Measurements from ENCODE around the gene TAB2. TPM values are rescaled to one million over a fixed set of nuclear protein-coding genes. Genes with fewer than 3 reads are reported as not detected.

The TAB2 gene
- total RNA-seq, 1 donor from 2014 or later: 45.1 TPM

DNA sequence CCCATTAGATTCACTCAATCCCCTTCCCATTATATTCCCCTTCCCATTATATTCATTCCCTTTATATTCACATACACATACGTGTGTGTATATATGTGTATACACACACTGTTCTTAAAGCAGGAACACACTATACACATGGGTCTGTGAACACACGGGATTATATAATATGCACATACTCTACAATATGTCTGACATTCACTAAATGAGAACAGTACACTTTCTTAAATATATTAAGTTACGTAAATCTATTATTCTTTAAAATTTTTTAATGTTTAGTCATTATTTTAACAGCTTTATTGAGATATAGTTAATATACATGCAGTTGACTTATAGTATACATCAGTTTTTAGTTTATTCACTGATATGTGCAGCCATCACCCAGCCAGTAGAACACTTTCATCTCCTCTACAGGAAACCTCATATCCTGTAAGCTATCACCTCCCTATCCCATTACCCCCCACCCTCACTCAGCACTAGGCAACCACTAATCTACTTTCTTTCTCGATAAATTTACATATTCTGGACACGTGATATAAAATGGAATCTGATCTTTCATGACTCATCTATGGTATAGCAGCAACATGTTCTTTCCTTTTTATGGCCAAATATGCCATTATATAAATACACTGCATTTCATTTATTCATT is 68.6 kb downstream of the TAB2 start:
- H3K27ac Mint-ChIP-seq (ENCODE audit: unreplicated experiment): no peak overlapping the region
- peaks cover 2% of the 10 kb centered on the region for H3K9me3 Mint-ChIP-seq
- no peak overlapping the region for H3K4me3 Mint-ChIP-seq
- H3K36me3 Mint-ChIP-seq (ENCODE audit: low read depth): peaks cover 28% of the 10 kb centered on the region
- TF ChIP-seq, protein P1, sequence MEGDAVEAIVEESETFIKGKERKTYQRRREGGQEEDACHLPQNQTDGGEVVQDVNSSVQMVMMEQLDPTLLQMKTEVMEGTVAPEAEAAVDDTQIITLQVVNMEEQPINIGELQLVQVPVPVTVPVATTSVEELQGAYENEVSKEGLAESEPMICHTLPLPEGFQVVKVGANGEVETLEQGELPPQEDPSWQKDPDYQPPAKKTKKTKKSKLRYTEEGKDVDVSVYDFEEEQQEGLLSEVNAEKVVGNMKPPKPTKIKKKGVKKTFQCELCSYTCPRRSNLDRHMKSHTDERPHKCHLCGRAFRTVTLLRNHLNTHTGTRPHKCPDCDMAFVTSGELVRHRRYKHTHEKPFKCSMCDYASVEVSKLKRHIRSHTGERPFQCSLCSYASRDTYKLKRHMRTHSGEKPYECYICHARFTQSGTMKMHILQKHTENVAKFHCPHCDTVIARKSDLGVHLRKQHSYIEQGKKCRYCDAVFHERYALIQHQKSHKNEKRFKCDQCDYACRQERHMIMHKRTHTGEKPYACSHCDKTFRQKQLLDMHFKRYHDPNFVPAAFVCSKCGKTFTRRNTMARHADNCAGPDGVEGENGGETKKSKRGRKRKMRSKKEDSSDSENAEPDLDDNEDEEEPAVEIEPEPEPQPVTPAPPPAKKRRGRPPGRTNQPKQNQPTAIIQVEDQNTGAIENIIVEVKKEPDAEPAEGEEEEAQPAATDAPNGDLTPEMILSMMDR (conservative IDR thresholded peaks at IDR 0.05): no peak
- no peaks in the 10 kb centered on the region for H3K27me3 Mint-ChIP-seq (ENCODE audit: low read depth)
- no peaks in the 10 kb centered on the region for H3K4me1 Mint-ChIP-seq
- DNase-seq (ENCODE audit: low read depth, low spot score): no peak

DNA sequence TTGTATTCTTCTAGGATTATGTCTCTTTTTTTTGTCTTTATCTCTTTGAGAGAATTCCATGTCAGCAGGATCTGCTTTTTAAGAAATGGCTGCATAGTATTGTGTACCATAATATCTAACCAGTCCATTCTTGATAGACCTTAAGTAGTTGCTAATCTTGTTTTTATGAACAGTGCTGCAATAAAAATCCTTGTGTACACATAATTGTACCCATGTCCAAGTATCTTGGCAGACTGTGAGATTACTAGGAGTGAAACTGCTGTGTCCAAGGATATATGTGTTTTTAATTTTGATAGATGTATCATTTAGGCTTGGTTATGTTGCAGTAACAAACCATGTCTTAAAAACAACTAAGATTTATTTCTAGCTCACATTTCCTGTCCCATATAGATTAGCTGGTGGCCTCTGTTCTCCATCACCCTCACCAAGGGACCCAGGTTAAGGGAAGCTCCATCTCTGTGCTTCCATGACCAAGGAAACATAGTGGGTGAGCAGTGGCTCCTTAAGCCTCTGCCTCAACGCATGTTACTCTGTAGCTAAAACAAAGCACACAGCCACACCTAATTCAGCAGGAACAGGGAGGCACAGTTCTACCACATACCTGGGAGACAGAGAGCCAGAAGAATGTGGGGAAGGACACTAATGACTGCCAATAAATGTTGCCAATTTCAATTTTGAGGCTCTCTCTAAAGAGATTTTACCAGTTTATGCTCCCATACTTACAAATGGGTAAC is 70.4 kb downstream of the TAB2 start:
- Mint-ChIP-seq H3K9me3 (peaks cover 2% of the 10 kb centered on the region), H3K27ac (ENCODE audit: unreplicated experiment) (no peak overlapping the region), H3K4me3 (no peak overlapping the region), H3K27me3 (ENCODE audit: low read depth) (no peaks in the 10 kb centered on the region), H3K4me1 (no peaks in the 10 kb centered on the region), H3K36me3 (ENCODE audit: low read depth) (peaks cover 31% of the 10 kb centered on the region)
- TF ChIP-seq, protein P1 (conservative IDR thresholded peaks at IDR 0.05): no peak
- DNase-seq (ENCODE audit: low read depth, low spot score): no peak

GRCh38 chr6:149389509-149390297 is 72.2 kb downstream of the TAB2 start:
- no peak for DNase-seq (ENCODE audit: low read depth, low spot score)
- H3K4me1 Mint-ChIP-seq: no peaks in the 10 kb centered on the region
- peaks cover 2% of the 10 kb centered on the region for H3K9me3 Mint-ChIP-seq
- H3K4me3 Mint-ChIP-seq: no peak overlapping the region
- peaks cover 27% of the 10 kb centered on the region for H3K36me3 Mint-ChIP-seq (ENCODE audit: low read depth)
- H3K27me3 Mint-ChIP-seq (ENCODE audit: low read depth): no peaks in the 10 kb centered on the region
- no peak overlapping the region for H3K27ac Mint-ChIP-seq (ENCODE audit: unreplicated experiment)
- TF ChIP-seq, protein P1 (conservative IDR thresholded peaks at IDR 0.05): no peak

DNA sequence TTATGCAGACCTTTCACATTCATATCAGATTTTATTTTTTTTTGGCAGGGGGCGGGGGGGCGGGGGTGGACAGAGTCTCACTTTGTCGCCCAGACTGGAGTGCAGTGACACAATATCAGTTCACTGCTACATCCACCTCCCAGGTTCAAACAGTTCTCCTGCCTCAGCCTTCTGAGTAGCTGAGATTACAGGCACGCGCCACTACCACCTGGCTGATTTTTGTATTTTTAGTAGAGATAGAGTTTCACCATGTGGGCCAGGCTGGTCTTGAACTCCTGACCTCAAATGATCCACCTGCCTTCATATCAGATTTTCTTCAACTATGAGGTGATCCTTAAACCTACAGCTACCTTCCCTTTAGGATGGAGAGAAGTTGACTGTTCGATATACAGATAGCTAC is 74.6 kb downstream of the TAB2 start:
- peaks cover 30% of the 10 kb centered on the region for H3K36me3 Mint-ChIP-seq (ENCODE audit: low read depth)
- no peak overlapping the region for H3K4me3 Mint-ChIP-seq
- DNase-seq (ENCODE audit: low read depth, low spot score): no peak
- H3K27me3 Mint-ChIP-seq (ENCODE audit: low read depth): no peaks in the 10 kb centered on the region
- no peaks in the 10 kb centered on the region for H3K9me3 Mint-ChIP-seq
- H3K4me1 Mint-ChIP-seq: no peaks in the 10 kb centered on the region
- no peak overlapping the region for H3K27ac Mint-ChIP-seq (ENCODE audit: unreplicated experiment)
- TF ChIP-seq, protein P1 (conservative IDR thresholded peaks at IDR 0.05): no peak

GRCh38 chr6:149392535-149392934 is 75.0 kb downstream of the TAB2 start:
- DNase-seq (ENCODE audit: low read depth, low spot score): no peak
- TF ChIP-seq, protein P1 (conservative IDR thresholded peaks at IDR 0.05): no peak
- Mint-ChIP-seq H3K27me3 (ENCODE audit: low read depth) (no peaks in the 10 kb centered on the region), H3K4me3 (no peak overlapping the region), H3K9me3 (no peaks in the 10 kb centered on the region), H3K36me3 (ENCODE audit: low read depth) (peaks cover 32% of the 10 kb centered on the region), H3K27ac (ENCODE audit: unreplicated experiment) (peak overlapping the region; percentile 12), H3K4me1 (no peaks in the 10 kb centered on the region)

All from neural crest cell (in vitro differentiated cells).